NCI-H748 (cell line): ENCODE measurements around the gene PGPEP1.
"Not testable (repeated sequence)": the region's sequence is repeated elsewhere in the genome, so short reads cannot be mapped to it uniquely, and the experiment has no call there.

ENCODE experiments used
- DNase-seq: peaks from one replicate; lab custom pipeline; 2025; ENCODE audit not compliant: unreplicated experiment; lab: John Stamatoyannopoulos, UW

Gene PGPEP1

GRCh38 chr19:18363787-18364186 is 23.4 kb downstream of the PGPEP1 start:
- no peak for DNase-seq

DNA sequence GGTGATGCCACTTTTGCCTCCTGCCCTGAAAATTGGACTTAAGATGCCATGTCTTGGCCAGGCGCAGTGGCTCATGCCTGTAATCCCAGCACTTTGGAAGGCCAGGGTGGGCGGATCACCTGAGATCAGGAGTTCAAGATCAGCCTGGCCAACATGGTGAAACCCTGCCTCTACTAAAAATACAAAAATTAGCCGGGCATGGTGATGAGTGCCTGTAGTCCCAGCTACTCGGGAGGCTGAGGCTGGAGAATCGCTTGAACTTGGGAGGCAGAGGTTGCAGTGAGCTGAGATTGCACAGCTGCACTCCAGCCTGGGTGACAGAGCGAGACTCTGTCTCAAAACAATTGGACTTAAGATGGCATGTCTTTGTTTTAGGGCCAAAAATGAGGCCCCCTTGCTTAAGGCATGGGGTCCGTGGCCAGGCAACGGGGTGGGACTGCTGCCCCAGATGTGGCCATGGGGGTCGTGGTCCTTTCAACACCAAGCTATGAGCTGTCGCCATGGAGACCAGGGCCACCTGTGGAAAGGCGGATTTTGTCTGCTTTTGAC is 24.0 kb downstream of the PGPEP1 start:
- not testable (repeated sequence) for DNase-seq

DNA sequence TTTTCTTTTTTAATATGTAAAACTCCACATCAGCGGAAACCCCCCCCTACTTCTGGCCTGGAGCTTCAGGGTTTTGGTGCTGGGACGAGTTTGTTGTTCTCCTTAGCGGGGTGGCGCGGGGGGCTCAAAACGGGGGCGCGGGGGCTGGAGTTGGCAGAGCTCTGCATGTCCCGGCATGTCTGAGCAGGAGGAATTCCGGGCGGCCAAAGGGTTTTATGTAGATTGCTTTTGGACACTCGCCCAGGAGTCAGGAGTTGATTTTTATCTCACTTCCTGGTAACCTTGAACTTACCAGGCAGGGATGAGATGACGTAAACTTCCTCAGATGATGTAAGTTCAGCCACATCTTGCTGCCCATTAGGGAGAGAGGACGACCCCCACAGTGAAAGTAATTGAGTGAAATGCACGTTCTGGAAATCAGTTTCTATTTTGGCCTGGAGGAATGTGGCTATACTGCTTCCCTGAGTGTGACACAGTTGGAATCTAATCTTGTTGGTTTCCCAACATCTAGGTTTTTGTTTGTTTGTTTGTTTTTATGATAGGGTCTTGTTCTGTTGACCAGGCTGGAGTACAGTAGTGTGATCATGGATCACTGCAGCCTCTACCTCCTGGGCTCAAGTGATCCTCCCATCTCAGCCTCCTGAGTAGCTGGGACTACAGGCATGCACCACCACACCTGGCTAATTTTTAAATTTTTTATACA is 24.6 kb downstream of the PGPEP1 start:
- DNase-seq = peak; percentile 68

GRCh38 chr19:18366021-18366435 is 25.6 kb downstream of the PGPEP1 start:
- DNase-seq = no peak

- DNase-seq = no peak
Observed at GRCh38 chr19:18368504-18369222, 28.3 kb downstream of the PGPEP1 start.

- DNase-seq = no peak
Observed at GRCh38 chr19:18373407-18373891, 33.1 kb downstream of the PGPEP1 start.

GRCh38 chr19:18373892-18374629 is 33.7 kb downstream of the PGPEP1 start:
- peak; percentile 53 for DNase-seq

DNA sequence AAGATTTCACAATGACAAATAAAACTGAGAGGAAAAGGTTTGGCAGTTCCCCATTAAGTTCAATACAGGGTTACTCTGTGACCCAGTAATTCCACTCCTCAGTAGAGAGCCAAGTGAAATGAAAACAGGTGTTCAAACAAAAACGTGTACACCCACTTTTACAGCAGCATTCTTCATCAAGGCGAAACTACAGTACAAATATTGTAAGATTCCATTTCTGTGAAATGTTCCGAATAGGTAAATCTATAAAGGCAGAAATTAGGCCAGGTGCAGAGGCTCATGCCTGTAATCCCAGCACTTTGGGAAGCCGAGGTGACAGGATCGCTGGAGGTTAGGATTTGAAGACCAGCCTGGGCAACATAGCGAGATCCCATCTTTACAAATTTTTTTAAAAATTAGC is 36.6 kb downstream of the PGPEP1 start:
- peak; percentile 63 for DNase-seq

- peak; percentile 37 for DNase-seq
Observed at GRCh38 chr19:18379803-18380747, 39.7 kb downstream of the PGPEP1 start.

GRCh38 chr19:18380843-18381242 is 40.4 kb downstream of the PGPEP1 start:
- DNase-seq = no peak

- not testable (repeated sequence) for DNase-seq
Observed at GRCh38 chr19:18383622-18384021, 43.2 kb downstream of the PGPEP1 start.

DNA sequence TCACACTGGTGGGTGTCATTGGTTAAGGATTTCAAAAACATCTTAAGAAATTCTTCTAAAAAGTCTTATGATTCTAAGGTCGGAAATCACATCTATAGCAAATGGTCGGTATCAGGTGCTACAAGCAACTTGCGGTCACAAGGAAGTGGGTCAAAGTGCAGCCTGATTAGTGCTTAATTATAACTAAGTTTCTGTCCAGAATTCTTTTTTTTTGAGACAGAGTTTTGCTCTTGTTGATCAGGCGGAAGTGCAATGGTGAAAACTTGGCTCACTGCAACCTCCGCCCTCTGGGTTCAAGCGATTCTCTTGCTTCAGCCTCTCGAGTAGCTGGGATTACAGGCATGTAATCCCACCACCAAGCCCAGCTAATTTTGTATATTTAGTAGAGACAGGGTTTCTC is 44.4 kb downstream of the PGPEP1 start:
- no peak for DNase-seq

DNA sequence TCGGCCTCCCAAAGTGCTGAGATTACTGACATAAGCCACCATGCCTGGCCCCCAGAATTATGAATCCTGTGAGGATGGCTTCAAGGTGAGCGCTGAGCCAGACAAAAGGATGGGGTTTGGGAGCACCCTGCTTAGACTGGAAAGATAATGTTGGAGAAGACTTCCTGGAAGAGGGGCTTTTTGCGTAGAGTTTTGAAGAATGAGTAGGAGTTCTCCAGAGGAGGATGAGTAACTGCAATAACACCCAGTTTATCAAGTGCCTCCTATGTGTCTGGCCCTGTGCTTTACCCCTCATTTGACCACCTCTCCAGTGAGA is 44.9 kb downstream of the PGPEP1 start:
- no peak for DNase-seq

DNA sequence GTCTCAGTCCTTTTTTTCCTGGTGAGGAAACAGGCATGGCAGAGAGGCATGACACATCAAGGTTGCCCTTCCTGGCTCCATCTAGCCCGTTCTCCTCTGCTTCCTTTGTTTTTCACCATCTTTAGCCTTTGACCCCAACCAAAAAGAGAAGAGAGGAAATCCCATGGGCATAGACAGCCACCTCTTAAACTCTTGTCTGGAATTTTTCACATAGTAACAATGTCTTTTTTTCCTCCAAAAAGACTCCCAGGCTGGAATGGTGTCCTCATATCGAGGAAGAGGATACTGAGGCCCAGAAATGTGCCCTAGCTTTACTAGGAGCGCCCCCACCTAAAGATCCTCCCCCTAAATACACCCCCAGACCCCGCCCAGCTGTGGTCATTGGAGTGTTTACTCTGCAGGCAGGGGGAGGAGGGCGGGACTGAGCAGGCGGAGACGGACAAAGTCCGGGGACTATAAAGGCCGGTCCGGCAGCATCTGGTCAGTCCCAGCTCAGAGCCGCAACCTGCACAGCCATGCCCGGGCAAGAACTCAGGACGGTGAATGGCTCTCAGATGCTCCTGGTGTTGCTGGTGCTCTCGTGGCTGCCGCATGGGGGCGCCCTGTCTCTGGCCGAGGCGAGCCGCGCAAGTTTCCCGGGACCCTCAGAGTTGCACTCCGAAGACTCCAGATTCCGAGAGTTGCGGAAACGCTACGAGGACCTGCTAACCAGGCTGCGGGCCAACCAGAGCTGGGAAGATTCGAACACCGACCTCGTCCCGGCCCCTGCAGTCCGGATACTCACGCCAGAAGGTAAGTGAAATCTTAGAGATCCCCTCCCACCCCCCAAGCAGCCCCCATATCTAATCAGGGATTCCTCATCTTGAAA is 45.5 kb downstream of the PGPEP1 start, which contains the start of gene GDF15:
TSS of gene GDF15 (plus strand) at position 484 of the 868 bp plus-strand sequence. CDS start at position 516, 32 bp downstream.
- DNase-seq = peak; percentile 47

- DNase-seq = no peak
Observed at GRCh38 chr19:18386543-18387271, 46.3 kb downstream of the PGPEP1 start.

- DNase-seq = peak; percentile 63
Observed at GRCh38 chr19:18388100-18388959, 47.9 kb downstream of the PGPEP1 start.

GRCh38 chr19:18388960-18389725 is 48.7 kb downstream of the PGPEP1 start:
- no peak for DNase-seq
